Stimulated activated CD4-positive, alpha-beta T cell treated with anti-CD3 and anti-CD28 coated beads, Interleukin-2, amount 100 ng/mL, for 4 hours (primary cell): ENCODE data around the gene HJV.
"Not testable (repeated sequence)": the region's sequence is repeated elsewhere in the genome, so short reads cannot be mapped to it uniquely, and the experiment has no call there.

Experiments
- DNase-seq: peaks from one replicate; pipeline ENCODE4 v3.0.0-alpha.2; 2020; ENCODE audit warnings: low read depth

The HJV gene

DNA sequence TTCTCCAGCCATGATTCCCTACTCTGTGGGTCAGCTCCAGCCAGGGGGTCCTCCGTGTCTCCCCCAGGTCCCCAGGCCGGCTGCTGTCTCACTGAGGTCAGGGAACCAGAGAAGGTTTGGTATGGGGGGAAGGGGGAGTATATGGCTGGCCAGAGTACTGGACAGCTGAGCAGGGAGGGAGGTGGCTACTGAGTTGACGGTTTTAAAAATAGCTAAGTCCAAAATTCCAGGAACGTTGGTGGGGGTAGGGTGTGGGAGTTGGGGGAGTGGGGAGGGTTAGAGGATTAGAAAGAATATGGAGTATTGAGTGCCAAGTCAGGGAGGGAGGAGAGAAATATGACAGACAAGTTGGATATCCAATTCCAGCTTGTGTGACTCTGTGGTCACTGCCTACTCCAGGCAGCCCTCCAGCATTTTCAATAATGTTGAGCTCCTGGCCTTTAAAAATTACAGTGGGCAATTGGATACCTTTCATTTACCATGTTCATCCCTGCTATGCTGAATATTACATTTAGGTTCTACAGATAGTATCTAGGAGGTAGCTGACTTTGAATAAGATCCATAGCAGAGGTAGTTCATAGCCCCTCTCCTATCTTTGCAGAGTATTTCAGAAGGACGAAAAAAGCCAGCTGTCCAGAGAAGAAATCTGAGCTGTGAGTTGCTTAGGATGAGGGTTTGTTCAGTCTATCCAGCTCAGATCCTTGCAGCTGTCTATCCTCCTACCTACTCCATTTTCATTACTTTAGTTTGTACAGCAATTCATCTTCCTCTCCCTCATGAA, at the start of gene HJV:
HJV (minus strand) TSS at position 114 of the 781 bp plus-strand sequence. CDS start 1,504 bp downstream, outside the sequence.
- DNase-seq: no peak

GRCh38 chr1:146059148-146059547, 37.6 kb upstream of the HJV start:
- not testable (repeated sequence) for DNase-seq

GRCh38 chr1:146051852-146052676, 30.5 kb upstream of the HJV start:
- peak; percentile 54 for DNase-seq

GRCh38 chr1:146051452-146051851, 29.9 kb upstream of the HJV start:
- DNase-seq: no peak

DNA sequence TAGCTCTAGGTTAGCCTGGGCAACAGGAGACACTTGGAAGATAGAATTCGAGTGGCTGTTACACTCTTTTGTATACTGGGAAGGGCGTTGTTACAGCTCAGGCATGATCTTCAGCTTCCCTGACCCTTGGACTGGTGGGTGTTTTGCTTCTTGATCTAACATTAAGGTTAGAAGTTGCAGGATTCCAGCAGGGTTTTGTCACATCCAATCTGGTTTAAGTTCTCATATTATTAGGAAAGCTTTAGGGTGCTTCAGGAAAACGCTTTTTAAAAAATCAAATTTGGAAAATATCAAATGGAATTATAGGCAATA, 29.1 kb upstream of the HJV start:
- not testable (repeated sequence) for DNase-seq

GRCh38 chr1:146049866-146050651, 28.5 kb upstream of the HJV start:
- DNase-seq: not testable (repeated sequence)

GRCh38 chr1:146049436-146049835, 27.9 kb upstream of the HJV start:
- no peak for DNase-seq

GRCh38 chr1:146048514-146049115, 27.1 kb upstream of the HJV start:
- not testable (repeated sequence) for DNase-seq

DNA sequence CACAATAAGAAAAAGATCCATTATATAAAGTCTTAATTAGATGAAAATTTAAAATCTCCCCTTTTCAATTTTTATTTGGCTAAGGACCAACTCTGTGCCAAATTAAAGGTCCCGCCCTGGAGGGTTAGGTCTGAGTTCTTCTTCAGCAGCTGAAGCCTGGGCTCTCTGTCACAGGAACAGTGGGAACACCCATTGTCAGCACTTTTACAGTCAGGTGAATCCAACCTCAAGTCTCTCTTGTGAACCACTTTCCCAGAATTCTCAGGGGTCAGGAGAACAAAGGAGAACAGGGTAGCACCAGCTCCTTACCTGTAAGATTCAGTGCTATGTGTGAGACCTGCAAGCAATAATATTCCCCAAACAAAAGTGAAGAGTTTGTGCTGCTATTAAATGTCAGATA, 25.1 kb upstream of the HJV start:
- no peak for DNase-seq

GRCh38 chr1:146039844-146040194, 18.3 kb upstream of the HJV start:
- DNase-seq: no peak

DNA sequence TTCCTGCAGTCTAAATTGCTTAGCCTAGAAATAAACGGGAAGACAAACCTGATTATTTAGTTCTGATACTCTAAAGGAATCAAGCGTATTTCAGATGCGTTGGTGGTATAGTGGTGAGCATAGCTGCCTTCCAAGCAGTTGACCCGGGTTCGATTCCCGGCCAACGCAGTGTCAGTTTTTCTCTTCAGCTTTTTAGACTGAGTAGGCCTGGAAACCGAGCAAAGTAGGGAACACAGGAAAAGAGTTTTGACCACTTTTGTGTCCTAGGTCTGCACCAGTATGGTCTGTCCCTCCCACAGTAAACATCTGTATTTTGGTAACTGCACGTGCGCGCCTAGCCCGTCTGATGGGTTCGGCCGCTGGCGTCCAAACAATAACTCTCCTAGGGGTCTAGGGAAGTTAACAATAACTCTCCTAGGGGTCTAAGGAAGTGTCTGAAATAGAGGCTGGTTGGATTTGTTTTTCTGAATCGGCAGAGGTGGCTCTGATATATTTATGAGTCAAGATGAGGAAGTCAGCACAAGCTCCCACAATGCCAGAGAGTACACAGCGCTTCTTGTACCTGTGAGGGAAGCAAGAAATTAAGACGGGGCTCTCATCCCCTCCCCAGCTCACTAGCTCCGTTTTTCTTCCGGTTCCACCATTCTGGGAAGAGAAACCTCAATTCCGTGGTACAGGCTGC, 15.6 kb upstream of the HJV start:
- DNase-seq: peak; percentile 66

- no peak for DNase-seq
Measured at GRCh38 chr1:146036241-146036964, 14.9 kb upstream of the HJV start.

- no peak for DNase-seq
Measured at GRCh38 chr1:146035048-146035423, 13.5 kb upstream of the HJV start.

GRCh38 chr1:146032631-146033219, 11.2 kb upstream of the HJV start:
- no peak for DNase-seq

GRCh38 chr1:146031476-146031875, 9.9 kb upstream of the HJV start:
- no peak for DNase-seq

DNA sequence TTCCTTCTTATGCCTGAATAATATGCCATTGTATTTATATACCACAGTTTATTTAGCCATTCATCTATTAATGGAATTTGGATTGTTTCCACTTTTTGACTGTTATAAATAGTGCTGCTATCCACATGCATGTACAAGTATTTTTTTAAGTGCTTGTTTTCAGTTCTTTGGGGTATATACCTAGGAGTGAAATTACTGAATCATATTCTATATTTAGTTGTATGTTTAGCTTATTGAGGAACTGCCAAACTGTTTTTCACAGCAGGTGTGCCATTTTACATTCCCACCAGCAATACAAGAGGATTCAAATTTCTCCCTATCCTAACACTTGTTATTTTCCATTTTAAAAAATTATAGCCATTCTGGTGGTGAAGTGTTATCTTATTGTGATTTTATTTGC, 7.6 kb upstream of the HJV start:
- no peak for DNase-seq

DNA sequence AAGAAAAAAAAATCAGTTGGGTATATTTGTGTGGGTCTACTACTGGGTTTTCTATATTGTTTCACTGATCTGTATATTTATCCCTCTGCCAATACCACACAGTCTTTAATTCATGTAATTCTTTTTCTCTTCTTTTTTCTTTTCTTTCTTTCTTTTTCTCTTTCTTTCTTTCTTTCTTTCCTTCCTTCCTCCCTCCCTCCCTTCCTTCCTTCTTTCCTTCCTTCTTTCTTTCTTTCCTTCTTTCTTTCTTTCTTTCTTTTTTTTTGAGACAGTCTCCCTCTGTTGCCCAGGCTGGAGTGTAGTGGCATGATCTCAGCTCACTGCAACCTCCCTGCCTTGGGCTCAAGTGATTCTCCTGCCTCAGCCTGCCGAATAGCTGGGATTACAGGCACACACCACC, 5.1 kb upstream of the HJV start:
- DNase-seq: not testable (repeated sequence)

GRCh38 chr1:146025787-146026495, 4.4 kb upstream of the HJV start:
- not testable (repeated sequence) for DNase-seq

DNA sequence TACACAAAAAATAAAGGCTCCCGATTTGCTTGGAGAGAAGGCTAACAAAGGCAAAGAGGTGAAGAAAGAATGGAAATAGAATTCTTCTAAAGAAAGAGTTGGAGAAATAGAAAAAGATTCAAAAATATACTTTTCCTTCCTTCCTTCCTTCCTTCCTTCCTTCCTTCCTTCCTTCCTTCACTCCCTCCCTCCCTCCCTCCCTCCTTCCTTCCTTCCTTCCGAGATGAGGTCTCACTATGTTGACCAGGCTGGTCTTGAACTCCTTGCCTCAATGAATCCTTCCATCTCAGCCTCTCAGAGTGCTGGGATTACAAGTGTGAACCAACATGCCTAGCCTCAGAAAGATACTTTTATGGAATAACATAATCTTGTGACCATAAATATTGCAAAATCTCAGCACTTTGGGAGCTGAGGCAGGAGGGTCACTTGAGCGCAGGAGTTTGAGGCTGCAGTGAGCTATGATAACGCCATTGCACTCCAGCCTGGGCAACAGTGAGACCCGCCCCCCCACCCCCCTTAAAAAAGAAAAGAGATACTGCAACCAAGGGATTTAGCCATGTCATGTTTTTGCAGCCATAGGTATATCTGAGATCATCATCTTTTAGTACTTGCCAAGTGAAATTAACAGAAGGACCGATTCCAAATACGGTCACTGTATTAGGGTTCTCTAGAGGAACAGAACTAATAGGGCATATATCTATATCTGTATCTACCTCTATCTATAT, 1.0 kb upstream of the HJV start:
- no peak for DNase-seq
